ENCODE results near the gene LNX2. TPM values are rescaled to one million over a fixed set of nuclear protein-coding genes. Genes with fewer than 3 reads are reported as not detected.

The LNX2 gene
- polyA plus RNA-seq, 1 donor (not counting 4 experiments of a cell fraction or from before 2014, with no cell fraction given) = 17.0 TPM

GRCh38 chr13:27625839-27626238 is 5.5 kb upstream of the LNX2 start:
- FAIRE-seq (no peak), DNase-seq (ENCODE audit: low read depth, low spot score) (no peak)
- Histone ChIP-seq H2AFZ (ENCODE audit: control insufficient read depth, low read length) (no peak overlapping the region), H3K9me1 (ENCODE audit: control insufficient read depth, extremely low read depth, insufficient read depth, low read length) (no peaks in the 10 kb centered on the region), H3K4me1 (ENCODE audit: control insufficient read depth, extremely low read depth, insufficient read depth, low read length) (peaks cover 21% of the 10 kb centered on the region), H3K79me2 (ENCODE audit: control insufficient read depth, insufficient read depth, low read length) (peaks cover 86% of the 10 kb centered on the region), H3K9ac (ENCODE audit: control insufficient read depth, extremely low read depth, insufficient read depth, low read length) (no peak overlapping the region), H3K27ac (ENCODE audit: control insufficient read depth, insufficient read depth, low read length) (no peak overlapping the region), H3K4me2 (ENCODE audit: control insufficient read depth, extremely low read depth, insufficient read depth, low read depth, low read length) (no peak overlapping the region), H3K27me3 (ENCODE audit: control insufficient read depth, extremely low read depth, insufficient read depth, low read length) (no peaks in the 10 kb centered on the region), H3K36me3 (ENCODE audit: control insufficient read depth in 2 of 2, extremely low read depth in 1 of 2, insufficient read depth in 2 of 2, low read length in 2 of 2) (peaks cover 6 to 13% of the 10 kb centered on the region in 2 experiments), H3K9me3 (ENCODE audit: control insufficient read depth, low read depth, low read length) (no peaks in the 10 kb centered on the region), H3K4me3 (ENCODE audit: control insufficient read depth in 2 of 3, extremely low read depth in 1 of 3, insufficient read depth in 2 of 3, low read depth in 1 of 3, low read length in 3 of 3) (no peak overlapping the region), H4K20me1 (ENCODE audit: control insufficient read depth, extremely low read depth, insufficient read depth, low read length) (peaks cover 4% of the 10 kb centered on the region)
- no peak for TF ChIP-seq EZH2 (IDR thresholded peaks at IDR 0.05; ENCODE audit: low read length)
- no peak for TF ChIP-seq CTCF (optimal IDR thresholded peaks at IDR 0.05 in 1 of 3, IDR thresholded peaks at IDR 0.05 in 1 of 3, conservative IDR thresholded peaks at IDR 0.05 in 1 of 3; ENCODE audit: extremely low read depth in 1 of 3, insufficient read depth in 2 of 3, low read length in 3 of 3)
- dilution Hi-C loops (cut with MboI; ENCODE audit: extremely low pct_ligation_motif_present, low sequenced_read_pairs) = no loop called here

GRCh38 chr13:27624071-27624470 is 3.7 kb upstream of the LNX2 start:
- FAIRE-seq = no peak
- Histone ChIP-seq H3K9ac (ENCODE audit: control insufficient read depth, extremely low read depth, insufficient read depth, low read length) (no peak overlapping the region), H3K27ac (ENCODE audit: control insufficient read depth, insufficient read depth, low read length) (no peak overlapping the region), H3K27me3 (ENCODE audit: control insufficient read depth, extremely low read depth, insufficient read depth, low read length) (no peaks in the 10 kb centered on the region), H3K4me3 (ENCODE audit: control insufficient read depth in 2 of 3, extremely low read depth in 1 of 3, insufficient read depth in 2 of 3, low read depth in 1 of 3, low read length in 3 of 3) (no peak overlapping the region), H3K79me2 (ENCODE audit: control insufficient read depth, insufficient read depth, low read length) (peaks cover 83% of the 10 kb centered on the region), H3K4me2 (ENCODE audit: control insufficient read depth, extremely low read depth, insufficient read depth, low read depth, low read length) (peak overlapping the region; percentile 42), H3K36me3 (ENCODE audit: control insufficient read depth in 2 of 2, extremely low read depth in 1 of 2, insufficient read depth in 2 of 2, low read length in 2 of 2) (peaks cover 6 to 13% of the 10 kb centered on the region in 2 experiments), H3K9me1 (ENCODE audit: control insufficient read depth, extremely low read depth, insufficient read depth, low read length) (no peaks in the 10 kb centered on the region), H4K20me1 (ENCODE audit: control insufficient read depth, extremely low read depth, insufficient read depth, low read length) (peaks cover 4% of the 10 kb centered on the region), H3K4me1 (ENCODE audit: control insufficient read depth, extremely low read depth, insufficient read depth, low read length) (peaks cover 18% of the 10 kb centered on the region), H3K9me3 (ENCODE audit: control insufficient read depth, low read depth, low read length) (no peaks in the 10 kb centered on the region), H2AFZ (ENCODE audit: control insufficient read depth, low read length) (no peak overlapping the region)
- TF ChIP-seq EZH2 (IDR thresholded peaks at IDR 0.05; ENCODE audit: low read length) (no peak), CTCF (optimal IDR thresholded peaks at IDR 0.05 in 1 of 3, IDR thresholded peaks at IDR 0.05 in 1 of 3, conservative IDR thresholded peaks at IDR 0.05 in 1 of 3; ENCODE audit: extremely low read depth in 1 of 3, insufficient read depth in 2 of 3, low read length in 3 of 3) (no peak)
- dilution Hi-C loops (cut with MboI; ENCODE audit: extremely low pct_ligation_motif_present, low sequenced_read_pairs) = no loop called here
- DNase-seq (ENCODE audit: low read depth, low spot score) = no peak
